NCI-H1417 treated with DMSO at 0.1 percent for 48 hours (cell line): ENCODE data around the gene ZNF750.

Experiments used
- DNase-seq: peaks from one replicate; lab custom pipeline; 2025; lab: John Stamatoyannopoulos, UW

The ZNF750 gene

DNA sequence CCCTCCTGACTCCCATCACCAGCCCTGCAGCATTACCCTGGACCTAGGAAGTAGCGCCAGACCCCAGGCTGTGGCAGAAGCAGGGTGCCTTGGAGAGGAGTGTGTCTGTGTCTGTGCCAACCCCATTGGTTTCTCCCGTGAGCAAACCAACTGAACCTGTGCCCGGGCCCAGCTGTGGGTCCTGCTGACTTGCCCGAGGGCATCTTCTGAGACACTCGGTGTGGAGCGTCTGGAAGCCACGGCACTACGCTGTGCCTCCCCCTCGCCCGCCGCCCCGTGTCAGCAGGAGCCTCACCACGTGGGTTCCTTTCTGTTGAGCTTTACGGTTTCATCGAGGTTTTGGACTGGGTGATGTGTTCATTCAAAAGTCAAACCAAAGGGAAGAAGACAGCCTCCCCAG, 27.8 kb downstream of the ZNF750 start:
- DNase-seq: no peak

DNA sequence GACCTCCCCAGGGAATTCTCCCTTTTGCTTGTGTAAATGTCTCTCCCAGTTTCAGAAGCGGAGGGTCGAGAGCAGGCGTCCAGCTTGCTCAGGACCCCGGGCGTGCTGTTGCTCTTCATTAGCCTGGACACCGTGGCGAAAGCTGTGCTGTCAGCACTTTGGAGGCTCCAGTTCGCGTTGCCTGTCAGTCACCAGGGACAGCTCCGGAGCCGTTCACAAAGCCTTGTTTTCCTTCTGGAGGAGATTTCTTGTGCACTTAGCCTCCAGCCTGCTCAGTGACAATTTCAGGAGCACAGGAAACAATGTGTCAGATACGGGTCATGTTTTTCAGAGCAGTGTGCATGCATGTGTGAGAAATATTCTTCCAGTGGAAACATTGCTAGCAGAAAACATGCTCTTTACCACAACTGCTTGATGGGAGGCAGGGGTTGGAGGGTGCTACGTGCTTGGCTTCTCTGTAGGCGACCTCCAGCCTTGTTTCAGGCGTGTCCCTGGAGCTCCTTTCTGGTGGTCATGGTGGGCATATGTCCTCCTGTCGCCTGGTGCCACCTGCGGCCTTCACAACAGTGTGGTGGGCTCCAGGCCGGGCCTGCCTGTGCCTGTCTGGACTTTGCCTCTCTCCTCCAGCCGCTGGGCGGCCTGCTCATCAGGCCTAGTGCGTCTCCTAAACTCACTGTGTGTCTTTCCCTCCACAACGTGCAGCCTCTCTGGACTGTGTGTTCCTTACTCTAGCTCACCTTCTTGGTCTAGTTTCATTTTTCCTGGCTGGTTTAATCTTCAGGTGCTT, 29.0 kb downstream of the ZNF750 start:
- no peak for DNase-seq

DNA sequence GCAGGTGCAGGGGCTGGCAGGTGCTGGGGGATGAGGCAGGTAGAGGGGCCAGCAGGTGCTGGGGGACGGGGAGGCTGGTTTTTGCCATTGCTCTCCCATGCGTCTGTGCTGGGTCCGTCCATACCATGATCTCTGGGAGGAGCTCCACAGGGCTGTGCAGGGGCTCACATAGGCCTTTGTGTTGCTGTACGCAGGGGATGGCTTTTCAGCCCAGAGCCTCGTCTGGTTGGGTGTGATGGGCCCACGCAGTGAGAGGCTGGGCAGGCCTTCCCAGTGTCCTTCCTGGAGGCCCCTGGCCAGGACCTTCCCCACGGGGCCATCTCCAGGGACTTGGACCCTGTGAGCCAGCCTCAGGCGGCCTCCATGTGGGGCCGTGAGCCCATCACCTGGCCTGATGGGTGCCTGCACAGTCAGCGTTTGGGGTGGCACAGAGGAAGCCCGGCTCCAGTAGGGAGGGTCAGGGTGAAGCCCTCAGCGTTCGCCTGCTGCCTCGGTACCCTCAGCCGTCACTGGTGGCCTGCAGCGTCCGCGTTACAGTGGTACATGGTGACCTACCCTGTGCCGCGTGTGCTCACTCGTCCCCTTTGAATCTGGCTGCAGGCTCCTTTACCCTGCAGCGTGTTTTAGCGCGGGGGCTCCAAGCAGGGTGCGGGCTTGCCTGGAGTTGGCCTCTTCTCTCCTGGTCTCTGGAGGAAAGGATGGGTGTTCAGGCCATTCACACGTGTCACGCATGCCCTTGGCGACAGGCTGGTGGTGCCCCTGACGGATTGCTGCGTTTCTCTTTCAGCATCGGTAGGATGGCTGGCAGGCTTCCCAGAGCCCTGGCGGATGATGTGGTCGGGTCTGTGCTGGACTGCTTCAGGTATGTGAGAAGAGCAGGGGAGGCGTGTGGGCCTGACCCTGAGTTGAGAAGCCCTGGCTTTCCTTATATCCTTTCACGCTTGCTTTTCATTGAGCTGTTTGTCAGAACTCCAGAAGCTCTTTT, 30.6 kb downstream of the ZNF750 start:
- no peak for DNase-seq

DNA sequence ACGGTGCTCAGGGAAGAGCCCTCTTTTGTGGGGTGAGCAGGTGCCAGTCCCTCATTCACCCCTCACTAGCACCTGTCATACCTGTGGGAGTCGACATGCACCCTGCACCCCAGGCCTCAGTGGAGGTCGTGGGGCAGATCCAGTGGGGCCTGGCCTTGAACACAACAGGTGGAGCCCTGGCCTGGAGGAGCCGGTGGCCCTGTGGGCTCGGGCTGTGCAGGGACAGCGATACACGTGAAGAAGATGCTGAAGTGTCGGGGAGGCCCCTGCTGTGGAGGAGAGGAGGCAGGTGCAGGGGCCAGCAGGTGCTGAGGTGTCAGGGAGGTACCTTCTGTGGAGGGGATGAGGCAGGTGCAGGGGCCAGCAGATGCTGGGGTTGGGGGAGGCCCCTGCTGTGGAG, 31.8 kb downstream of the ZNF750 start:
- DNase-seq: no peak

DNA sequence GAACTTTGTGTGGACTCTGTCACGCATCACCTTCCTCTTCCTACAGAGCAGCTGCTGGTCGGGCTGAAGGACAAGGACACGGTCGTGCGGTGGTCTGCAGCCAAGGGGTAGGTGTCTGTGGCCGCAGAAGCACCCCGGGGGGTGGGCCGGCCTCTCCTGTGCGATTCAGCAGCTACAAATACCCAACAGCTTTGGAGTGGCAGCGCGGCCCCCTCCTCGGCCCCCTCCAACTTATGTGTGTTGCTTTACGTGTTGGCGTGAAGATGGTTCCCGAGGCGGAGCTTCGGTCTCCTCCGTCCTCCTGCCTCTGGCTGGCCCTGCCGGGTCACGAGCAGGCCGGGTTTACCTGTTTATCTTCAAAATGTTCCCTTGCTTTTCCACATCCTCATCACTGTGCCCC, 32.3 kb downstream of the ZNF750 start:
- DNase-seq: no peak

DNA sequence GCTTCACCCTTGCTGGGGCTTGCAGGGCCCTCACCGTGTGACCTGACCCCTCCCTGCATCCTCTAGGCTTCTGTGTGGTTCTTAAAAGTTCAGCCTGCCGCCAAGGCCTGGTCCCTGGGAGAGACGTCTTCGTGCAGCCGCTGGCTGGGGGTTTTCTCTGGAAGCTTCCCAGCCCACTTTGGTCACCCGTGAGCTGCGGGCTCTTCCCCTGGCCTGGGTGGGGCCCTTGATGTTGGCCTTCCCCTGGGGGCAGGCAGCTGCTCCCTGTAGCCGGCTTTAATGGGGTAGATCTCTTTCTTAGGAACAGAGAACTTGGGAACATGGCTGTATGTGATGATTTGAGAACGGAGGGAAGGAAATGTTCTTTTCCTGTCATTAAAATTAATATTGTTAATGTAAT, 32.7 kb downstream of the ZNF750 start:
- no peak for DNase-seq

DNA sequence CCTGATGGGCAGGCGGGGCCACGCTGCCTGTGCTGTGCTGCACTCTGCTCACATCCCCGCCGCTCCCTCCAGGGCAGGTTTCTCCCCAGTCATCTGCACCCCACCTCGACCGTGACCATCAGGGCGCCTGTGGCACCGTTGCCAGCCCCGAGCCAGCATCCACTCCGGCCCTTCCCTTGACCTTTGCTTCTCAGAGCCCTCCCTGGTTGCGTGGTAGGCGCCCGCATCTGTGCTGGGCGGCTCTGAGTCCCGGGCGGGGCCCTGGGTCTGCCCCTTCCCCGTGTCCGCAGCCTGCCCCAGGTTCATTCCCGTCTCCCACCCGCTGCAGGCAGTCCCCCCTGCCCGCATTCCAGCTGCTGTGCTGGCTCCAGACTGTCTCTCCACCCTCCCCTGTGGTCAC, 33.2 kb downstream of the ZNF750 start:
- no peak for DNase-seq

DNA sequence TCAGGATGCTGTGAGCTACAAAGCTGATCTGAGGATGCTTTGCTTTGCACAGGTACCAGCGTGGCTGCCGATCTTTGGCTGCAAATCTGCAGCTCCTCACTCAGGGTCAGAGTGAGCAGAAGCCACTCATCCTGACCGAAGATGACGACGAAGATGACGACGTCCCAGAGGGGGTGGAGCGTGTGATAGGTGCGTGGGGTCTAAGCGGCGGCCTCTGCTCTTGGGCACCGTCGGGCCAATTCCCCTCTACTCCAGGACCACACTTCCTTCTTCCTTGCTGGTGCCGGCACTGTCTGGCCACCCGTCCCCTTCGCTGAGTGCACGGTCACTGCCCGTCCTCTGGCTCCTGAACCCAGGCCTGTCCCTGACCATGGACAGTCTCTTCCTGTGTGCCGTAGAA, 34.0 kb downstream of the ZNF750 start:
- DNase-seq: no peak

DNA sequence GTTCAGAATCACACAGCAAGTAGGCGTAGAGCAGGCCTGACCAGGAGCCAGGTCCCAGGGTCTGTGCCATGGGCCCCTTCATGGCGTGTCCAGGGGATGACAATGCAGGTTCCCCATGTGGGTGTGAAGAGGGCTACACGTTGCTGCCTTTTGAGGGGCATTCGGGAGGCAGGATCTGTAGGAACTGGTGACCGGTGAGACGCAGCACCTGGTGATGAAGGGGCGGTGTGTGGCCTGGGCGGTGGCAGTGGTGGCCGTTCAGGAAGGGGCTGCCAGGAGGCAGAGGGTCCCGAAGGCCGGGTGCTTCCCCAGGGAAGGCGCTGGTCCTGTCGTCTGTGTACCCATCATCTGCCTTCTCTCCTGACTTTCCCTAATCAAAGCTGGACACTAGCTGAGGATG, 34.6 kb downstream of the ZNF750 start:
- DNase-seq: no peak

DNA sequence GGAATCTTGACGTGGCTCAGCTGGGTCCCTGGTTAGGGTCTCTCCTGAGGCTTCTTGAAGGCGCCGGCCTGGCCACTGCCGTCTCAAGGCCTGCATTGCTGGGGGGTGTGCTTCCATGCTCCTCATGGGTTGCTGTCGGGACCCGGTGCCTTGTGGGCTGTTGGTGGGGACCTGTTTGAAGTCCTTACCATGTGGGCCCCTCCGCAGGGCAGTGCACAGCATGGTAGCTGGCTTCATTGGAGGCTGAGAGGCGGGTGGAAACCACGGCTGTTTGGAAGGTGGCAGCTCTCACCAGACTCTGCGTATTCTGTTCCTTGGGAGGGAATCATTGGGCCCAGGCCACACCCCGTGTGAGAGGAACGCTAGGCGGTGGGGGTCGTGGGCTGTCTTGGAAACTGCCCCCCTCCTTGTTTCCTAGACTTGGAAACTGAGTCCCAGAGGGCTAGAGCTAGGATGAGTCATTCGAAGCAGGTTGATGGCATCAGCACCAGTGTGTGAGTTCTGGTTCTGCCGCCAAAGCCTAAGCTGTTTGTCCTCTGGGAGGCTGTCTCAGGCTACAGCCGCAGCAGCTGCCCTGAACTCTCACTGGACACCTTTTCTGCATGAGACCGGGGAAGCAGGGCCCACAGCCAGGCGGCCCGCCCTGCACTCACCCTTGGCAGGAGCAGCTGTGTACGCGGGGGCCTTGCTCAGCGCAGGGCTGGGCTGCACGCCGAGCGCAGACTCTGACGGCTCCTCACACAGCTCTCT, 35.2 kb downstream of the ZNF750 start:
- no peak for DNase-seq

DNA sequence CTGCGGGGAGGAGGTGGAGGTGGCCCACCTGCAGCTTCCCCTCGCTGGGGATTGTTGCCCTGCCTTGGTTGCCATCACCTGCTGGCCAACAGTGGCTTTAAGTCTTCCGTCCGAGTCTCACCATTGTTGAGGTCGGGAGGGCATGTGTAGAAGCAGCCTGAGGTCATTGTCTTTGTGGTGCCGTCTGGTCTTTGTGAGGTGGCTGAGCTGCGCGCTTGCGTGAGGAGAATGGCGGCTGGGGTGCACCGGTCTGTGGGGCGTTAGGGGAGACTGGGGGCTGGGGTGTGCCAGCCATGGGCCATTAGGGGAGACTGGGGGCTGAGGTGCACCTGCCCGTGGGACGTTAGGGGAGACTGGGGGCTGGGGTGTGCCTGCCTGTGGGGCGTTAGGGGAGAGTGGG, 36.2 kb downstream of the ZNF750 start:
- no peak for DNase-seq

DNA sequence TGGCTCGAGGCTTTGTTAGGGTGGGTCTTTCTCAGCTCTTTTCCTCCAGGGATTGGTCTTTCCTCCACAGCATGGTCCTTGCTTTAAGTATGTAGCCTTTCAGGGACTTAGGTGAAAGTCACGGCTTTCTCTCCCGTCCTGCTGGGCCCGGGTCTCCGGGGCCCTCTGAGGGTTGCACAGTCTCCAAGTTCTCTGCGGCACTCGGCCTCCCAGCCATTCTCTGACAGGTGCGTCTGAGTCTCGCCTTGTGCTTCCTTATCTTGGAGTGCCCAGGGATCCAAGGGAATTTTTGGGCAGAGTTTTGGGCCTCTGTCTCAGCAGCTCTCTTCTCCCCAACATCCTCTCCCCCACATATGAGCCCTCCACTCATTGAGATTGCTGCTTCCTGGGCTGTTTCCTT, 36.6 kb downstream of the ZNF750 start:
- no peak for DNase-seq

DNA sequence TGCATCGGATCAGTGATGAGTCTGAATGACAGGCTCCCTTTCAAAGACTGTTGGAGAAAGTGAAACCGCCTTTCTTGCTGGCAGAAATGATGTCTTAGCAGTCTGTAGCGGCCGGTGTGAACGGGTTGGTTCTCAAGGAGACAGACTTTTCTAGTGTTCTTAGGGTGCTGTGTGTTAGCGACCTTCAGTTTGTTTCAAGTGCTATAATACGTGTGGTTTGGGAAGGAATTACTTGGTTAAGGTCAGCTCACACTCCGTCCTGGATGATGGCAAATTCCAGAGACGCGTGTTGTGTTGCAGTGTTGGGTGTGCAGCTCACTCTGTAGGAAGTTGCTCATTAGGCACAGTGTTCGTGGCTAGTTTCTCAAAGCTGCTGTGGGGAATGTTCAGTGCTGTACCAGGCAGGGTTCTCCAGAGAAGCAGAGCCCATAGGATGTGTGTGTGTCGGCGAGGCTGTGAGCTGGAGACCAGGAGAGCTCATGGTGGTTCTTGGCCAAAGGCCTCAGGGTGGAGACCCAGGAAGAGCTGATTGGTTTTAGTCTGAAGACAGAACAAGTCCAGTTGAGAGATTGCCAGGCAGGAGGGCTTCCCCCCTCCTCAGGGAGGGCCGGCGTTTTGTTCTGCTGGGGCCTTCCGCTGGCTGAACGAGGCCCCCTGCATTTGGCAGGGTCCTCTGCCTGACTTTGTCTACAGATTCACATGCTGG, 37.6 kb downstream of the ZNF750 start:
- no peak for DNase-seq

DNA sequence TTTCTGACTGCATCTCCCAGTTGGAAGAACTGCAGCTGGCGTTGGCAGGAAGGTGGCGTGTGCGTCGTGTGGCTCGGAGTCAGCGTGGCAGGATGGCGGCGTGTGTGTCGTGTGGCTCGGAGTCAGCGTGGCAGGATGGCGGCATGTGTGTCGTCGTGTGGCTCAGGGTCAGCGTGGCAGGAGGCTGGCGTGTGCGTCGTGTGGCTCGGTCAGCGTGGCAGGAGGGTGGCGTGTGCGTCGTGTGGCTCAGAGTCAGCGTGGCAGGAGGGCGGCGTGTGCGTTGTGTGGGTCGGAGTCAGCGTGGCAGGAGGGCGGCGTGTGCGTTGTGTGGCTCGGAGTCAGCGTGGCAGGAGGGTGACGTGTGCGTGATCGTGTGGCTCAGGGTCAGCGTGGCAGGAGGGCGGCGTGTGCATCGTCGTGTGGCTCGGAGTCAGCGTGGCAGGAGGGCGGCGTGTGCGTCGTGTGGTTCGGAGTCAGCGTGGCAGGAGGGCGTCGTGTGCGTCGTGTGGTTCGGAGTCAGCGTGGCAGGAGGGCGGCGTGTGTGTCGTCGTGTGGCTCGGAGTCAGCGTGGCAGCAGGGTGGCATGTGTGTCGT, 38.3 kb downstream of the ZNF750 start:
- DNase-seq: no peak

DNA sequence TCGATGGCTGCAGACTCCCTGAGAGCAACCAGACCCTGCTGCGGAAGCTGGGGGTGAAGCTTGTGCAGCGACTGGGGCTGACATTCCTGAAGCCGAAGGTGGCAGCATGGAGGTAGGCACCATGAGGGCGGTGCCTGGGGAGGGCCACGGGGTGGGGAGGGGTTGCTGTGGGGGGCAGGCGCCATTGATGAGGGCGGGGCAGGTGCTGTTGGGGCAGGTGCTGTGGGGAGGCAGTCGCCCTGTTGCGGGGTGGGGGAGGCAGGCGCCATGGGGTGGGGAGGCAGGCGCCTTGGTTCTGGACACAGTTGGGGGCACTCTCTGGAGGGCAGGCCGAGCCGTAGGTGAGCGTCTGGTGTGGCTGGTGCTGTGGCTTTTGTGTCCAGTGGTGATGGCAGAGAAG, 38.9 kb downstream of the ZNF750 start:
- DNase-seq: no peak

DNA sequence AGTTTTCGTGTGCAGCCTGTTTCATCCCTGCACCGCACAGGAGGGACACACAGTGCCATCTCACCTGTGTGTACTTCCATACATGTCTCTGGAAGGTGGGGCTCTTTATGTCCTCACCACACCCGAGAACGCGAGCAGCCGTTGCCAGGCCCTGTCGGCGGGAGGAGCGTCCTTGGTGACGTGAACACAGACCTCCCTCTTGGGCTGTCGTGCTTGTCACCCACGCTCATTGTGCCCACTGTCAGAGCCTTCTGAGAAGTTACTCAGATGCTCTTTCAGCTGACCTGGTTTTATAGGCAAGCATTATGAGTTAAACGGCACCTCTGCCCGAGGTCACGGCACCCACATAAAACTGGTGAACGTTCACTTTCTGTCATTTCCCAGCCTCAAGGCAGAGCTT, 40.2 kb downstream of the ZNF750 start:
- no peak for DNase-seq

DNA sequence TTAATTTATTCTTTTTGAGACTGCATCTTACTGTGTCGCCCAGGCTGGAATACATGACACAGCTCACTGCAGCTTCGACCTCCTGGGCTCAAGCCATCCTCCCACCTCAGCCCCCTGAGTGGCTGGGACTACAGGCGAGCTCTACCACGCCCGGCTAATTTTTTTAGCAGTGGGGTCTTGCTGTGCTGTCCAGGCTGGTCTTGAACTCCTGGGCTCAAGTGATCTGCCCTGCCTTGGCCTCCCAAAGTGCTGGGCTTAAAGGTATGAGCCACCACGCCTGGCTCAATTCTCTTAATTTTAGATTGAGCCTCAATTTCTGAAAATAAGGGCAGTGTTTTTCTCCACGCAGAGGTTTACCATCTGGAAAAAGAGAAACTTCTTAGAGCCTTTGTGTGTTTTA, 41.1 kb downstream of the ZNF750 start:
- DNase-seq: no peak

DNA sequence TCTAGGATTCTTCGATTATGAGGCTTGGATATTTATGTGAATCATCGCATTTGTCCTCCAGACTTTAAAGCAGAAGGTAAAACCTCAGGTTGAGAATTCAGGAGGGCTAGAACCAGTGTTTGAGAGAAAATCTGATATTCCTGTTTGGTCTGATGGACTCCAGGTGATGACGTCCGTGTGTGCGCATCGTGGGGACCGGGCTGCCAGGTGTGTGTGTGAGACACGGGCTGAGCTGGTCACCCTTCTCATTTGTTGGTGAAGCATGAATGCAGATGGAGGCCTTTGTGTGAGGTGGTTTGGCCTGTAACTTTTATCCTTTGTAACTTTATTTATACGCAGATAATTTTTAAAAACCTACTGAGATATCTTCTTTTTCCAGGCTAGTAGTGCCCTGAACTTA, 42.8 kb downstream of the ZNF750 start:
- no peak for DNase-seq

DNA sequence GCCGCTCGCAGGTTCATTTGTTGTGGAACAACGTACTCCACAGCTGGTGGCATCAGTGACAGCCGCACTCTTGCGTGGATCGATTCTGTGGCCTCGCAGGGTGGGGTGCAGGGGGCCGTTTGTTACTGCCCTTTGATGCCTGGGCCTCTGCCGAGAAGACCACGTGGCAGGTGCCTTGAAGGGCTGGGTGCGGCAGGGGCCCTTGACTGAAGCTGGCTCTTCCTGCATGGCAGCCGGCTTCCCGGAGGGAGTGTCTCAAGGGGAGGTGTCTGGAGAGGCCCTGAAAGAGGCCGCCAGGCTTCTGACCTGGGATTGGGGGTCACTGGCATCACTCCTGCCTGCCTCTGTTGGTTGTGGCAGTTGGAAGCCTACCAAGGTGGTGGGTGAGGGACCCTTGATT, 44.2 kb downstream of the ZNF750 start:
- DNase-seq: no peak

DNA sequence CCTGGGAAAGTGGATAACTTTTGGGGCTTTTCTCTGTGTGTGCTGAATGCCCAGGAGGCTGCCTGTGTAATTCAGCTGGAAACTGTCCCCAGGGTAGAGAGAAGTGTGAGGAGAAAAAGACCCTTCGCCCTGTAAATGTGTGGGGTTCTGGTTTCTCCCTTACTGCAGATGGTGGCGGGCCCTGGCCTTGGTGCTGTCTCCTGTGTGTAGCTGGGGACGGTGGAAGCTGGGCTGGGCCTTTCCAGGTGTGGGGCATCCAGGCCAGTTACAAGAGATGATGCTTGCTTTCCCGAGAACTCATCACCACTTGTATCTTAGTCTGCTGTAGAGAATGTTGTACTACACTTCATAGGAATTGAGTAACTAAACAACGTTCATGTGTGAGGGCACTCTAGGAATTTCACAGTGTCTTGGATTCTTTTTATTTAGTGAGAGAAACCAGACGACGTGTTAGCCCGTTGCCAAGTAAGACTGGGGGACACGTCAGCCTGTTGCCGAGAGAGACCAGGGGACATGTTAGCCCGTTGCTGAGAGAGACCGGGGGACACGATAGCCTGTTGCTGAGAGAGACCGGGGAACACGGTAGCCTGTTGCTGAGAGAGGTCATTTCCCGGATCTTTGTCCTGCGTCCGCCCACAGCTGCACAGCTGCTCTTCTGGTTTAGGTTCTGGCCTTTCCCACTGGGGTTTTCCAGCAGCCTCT, 44.9 kb downstream of the ZNF750 start:
- DNase-seq: no peak
